IMR-90 (cell line): ENCODE results near the gene ID2. TPM values are rescaled to one million over a fixed set of nuclear protein-coding genes. Genes with fewer than 3 reads are reported as not detected.
A peak's percentile ranks its signal among the peaks of the same experiment; 100 is the strongest.

Source experiments
- ATAC-seq: fragments of 200-7000 bp; cut with Tn5 transposase; 2 replicates; pipeline ENCODE4 v1.9.1; 2020; ENCODE audit warnings: low read depth, mild to moderate bottlenecking, moderate library complexity
- BruUV-seq: library from RNA; stranded (reverse); fragments of 400-500 nt; replicated peaks from 2 replicates; lab custom pipeline; 2021; lab: Mats Ljungman, UMichigan
- CTCF ChIA-PET: fragments of 300-600 bp; formaldehyde crosslinking; extraction: SDS; loops from one replicate; lab custom pipeline; 2021; ENCODE audit warnings: antibody characterized with exemption; lab: Yijun Ruan, JAX
- POLR2A ChIA-PET: fragments of 300-600 bp; sonication (Branson Sonifier 250); formaldehyde crosslinking; loops from one replicate; lab custom pipeline; 2022; ENCODE audit warnings: antibody characterized with exemption; ENCODE audit not compliant: unreplicated experiment; lab: Charles Lee
- DNase-seq: peaks from one replicate; pipeline ENCODE4 v3.0.0; 2013
- H2AFZ ChIP-seq: replicated peaks from 2 replicates; pipeline ENCODE3; 2013; ENCODE audit warnings: low read length, mild to moderate bottlenecking; ENCODE audit not compliant: poor library complexity
- H2AK5ac ChIP-seq: 2 replicates; pipeline ENCODE4 v1.6.1; 2013; ENCODE audit warnings: low read depth, low read length, inconsistent platforms
- H2AK9ac ChIP-seq: replicated peaks from 2 replicates; pipeline ENCODE3; 2013; ENCODE audit warnings: mild to moderate bottlenecking, low read depth, low read length, moderate library complexity; ENCODE audit not compliant: poor library complexity
- H2BK120ac ChIP-seq: 2 replicates; pipeline ENCODE4 v1.6.1; 2013; ENCODE audit warnings: low read depth, low read length, inconsistent platforms
- H2BK15ac ChIP-seq: 3 replicates; pipeline ENCODE4 v1.6.1; 2013; ENCODE audit warnings: low read depth, low read length, inconsistent platforms
- H2BK20ac ChIP-seq: 2 replicates; pipeline ENCODE4 v1.6.1; 2013; ENCODE audit warnings: low read depth, mild to moderate bottlenecking, inconsistent platforms, low read length, moderate library complexity
- H2BK5ac ChIP-seq: 2 replicates; pipeline ENCODE4 v1.6.1; 2013; ENCODE audit warnings: mild to moderate bottlenecking, low read depth, low read length, inconsistent platforms; ENCODE audit not compliant: poor library complexity, severe bottlenecking
- H3K14ac ChIP-seq: replicated peaks from 2 replicates; pipeline ENCODE4 v1.6.1; 2013; ENCODE audit warnings: low read depth, low read length, inconsistent platforms
- H3K18ac ChIP-seq: 2 replicates; pipeline ENCODE4 v1.6.1; 2013; ENCODE audit warnings: low read depth, low read length, control low read depth
- H3K23ac ChIP-seq: 2 replicates; pipeline ENCODE4 v1.6.1; 2013; ENCODE audit warnings: low read depth, low read length, inconsistent platforms
- H3K27ac ChIP-seq: 2 replicates; pipeline ENCODE4 v1.5.1; 2013; ENCODE audit warnings: mild to moderate bottlenecking, control low read depth, low read length; ENCODE audit not compliant: insufficient read depth
- H3K27me3 ChIP-seq: 2 replicates; pipeline ENCODE4 v1.6.1; 2013; ENCODE audit warnings: low read length; ENCODE audit not compliant: control insufficient read depth, insufficient read depth
- H3K36me3 ChIP-seq: 2 replicates; pipeline ENCODE4 v1.6.1; 2013; ENCODE audit warnings: low read length, mixed read lengths; ENCODE audit not compliant: control insufficient read depth, insufficient read depth
- H3K4ac ChIP-seq: 2 replicates; pipeline ENCODE4 v1.6.1; 2013; ENCODE audit warnings: low read depth, low read length, inconsistent platforms
- H3K4me1 ChIP-seq: 2 replicates; pipeline ENCODE4 v1.6.1; 2013; ENCODE audit warnings: low read length, mixed read lengths; ENCODE audit not compliant: control insufficient read depth, insufficient read depth
- H3K4me2 ChIP-seq: 2 replicates; pipeline ENCODE4 v1.6.1; 2013; ENCODE audit warnings: low read depth, mild to moderate bottlenecking, control low read depth, low read length, moderate library complexity
- H3K4me3 ChIP-seq: 2 replicates; pipeline ENCODE4 v1.5.1; 2013; ENCODE audit warnings: low read depth, mild to moderate bottlenecking, control low read depth, low read length, moderate library complexity; ENCODE audit not compliant: insufficient read depth
- H3K56ac ChIP-seq: 2 replicates; pipeline ENCODE4 v1.6.1; 2013; ENCODE audit warnings: low read length, inconsistent platforms; ENCODE audit not compliant: insufficient read depth; ENCODE audit errors: extremely low read depth
- H3K79me1 ChIP-seq, 2 experiments: 2 replicates each; pipeline ENCODE4 v1.6.1; 2013; ENCODE audit warnings: low read length in 2 of 2, inconsistent platforms in 1 of 2, low read depth in 1 of 2
- H3K9ac ChIP-seq: 2 replicates; pipeline ENCODE4 v1.6.1; 2013; ENCODE audit warnings: low read depth, low read length, control low read depth
- H3K9me1 ChIP-seq: 2 replicates; pipeline ENCODE4 v1.6.1; 2013; ENCODE audit warnings: low read length, inconsistent platforms; ENCODE audit not compliant: insufficient read depth
- H3K9me3 ChIP-seq: 2 replicates; pipeline ENCODE4 v1.6.1; 2013; ENCODE audit warnings: low read length; ENCODE audit not compliant: control insufficient read depth, insufficient read depth
- H4K20me1 ChIP-seq: 2 replicates; pipeline ENCODE4 v1.6.1; 2013; ENCODE audit warnings: low read length, inconsistent platforms; ENCODE audit not compliant: insufficient read depth
- H4K5ac ChIP-seq: 2 replicates; pipeline ENCODE4 v1.6.1; 2013; ENCODE audit warnings: mild to moderate bottlenecking, low read depth, low read length, control low read depth
- H4K8ac ChIP-seq, 2 experiments: 2 replicates each; pipeline ENCODE4 v1.6.1; 2013; ENCODE audit warnings: low read depth in 2 of 2, low read length in 2 of 2, control low read depth in 1 of 2, inconsistent platforms in 1 of 2
- H4K91ac ChIP-seq: 2 replicates; pipeline ENCODE4 v1.6.1; 2013; ENCODE audit warnings: low read depth, low read length, inconsistent platforms; ENCODE audit not compliant: insufficient read depth
- BHLHE40 ChIP-seq: fragments of 150-350 bp; IDR thresholded peaks from 2 replicates; pipeline ENCODE4 v1.6.1; 2016; ENCODE audit warnings: mild to moderate bottlenecking, low read depth, low read length
- CEBPB ChIP-seq: IDR thresholded peaks from 2 replicates; pipeline ENCODE4 v1.6.1; 2012; ENCODE audit warnings: low read depth, low read length, improper control_type of control experiment
- CHD1 ChIP-seq: IDR thresholded peaks from 2 replicates; pipeline ENCODE4 v1.6.1; 2012; ENCODE audit warnings: low read depth, low read length, improper control_type of control experiment
- ELK1 ChIP-seq: fragments of 150-350 bp; IDR thresholded peaks from 2 replicates; pipeline ENCODE4 v1.6.1; 2016; ENCODE audit warnings: low read depth, mild to moderate bottlenecking, low read length, moderate library complexity, borderline replicate concordance
- FOS ChIP-seq: fragments of 150-350 bp; IDR thresholded peaks from 2 replicates; pipeline ENCODE4 v1.6.1; 2016; ENCODE audit warnings: low read depth, low read length
- MAFK ChIP-seq: IDR thresholded peaks from 2 replicates; pipeline ENCODE4 v1.6.1; 2012; ENCODE audit warnings: low read depth, low read length, improper control_type of control experiment
- MAZ ChIP-seq: IDR thresholded peaks from 2 replicates; pipeline ENCODE4 v1.6.1; 2012; ENCODE audit warnings: low read depth, mild to moderate bottlenecking, low read length, improper control_type of control experiment, moderate library complexity, borderline replicate concordance
- MXI1 ChIP-seq: IDR thresholded peaks from 2 replicates; pipeline ENCODE4 v1.6.1; 2012; ENCODE audit warnings: low read depth, mild to moderate bottlenecking, low read length, moderate library complexity, borderline replicate concordance
- NFE2L2 ChIP-seq: fragments of 150-350 bp; IDR thresholded peaks from 2 replicates; pipeline ENCODE4 v1.6.1; 2016; ENCODE audit warnings: low read depth, mild to moderate bottlenecking, low read length
- POLR2A ChIP-seq: IDR thresholded peaks from 2 replicates; pipeline ENCODE4 v1.6.1; 2012; ENCODE audit warnings: mild to moderate bottlenecking, low read depth, low read length
- RAD21 ChIP-seq: IDR thresholded peaks from 2 replicates; pipeline ENCODE4 v1.6.1; 2012; ENCODE audit warnings: low read length, improper control_type of control experiment
- RCOR1 ChIP-seq: IDR thresholded peaks from 2 replicates; pipeline ENCODE4 v1.6.1; 2012; ENCODE audit warnings: mild to moderate bottlenecking, low read length, improper control_type of control experiment; ENCODE audit not compliant: insufficient replicate concordance
- SMC3 ChIP-seq: fragments of 150-350 bp; IDR thresholded peaks from 2 replicates; pipeline ENCODE4 v1.6.1; 2016; ENCODE audit warnings: low read depth, mild to moderate bottlenecking, antibody characterized with exemption, low read length, moderate library complexity
- WGBS, 2 experiments: methylation state at CpG; one replicate each; pipeline versions ENCODE4 v1.1.5 to v1.1.7; 2013; ENCODE audit warnings: missing lambda C conversion rate in 2 of 2; ENCODE audit not compliant: insufficient read length in 1 of 2; ENCODE audit errors: extremely low coverage in 2 of 2; 5-methylcytosine and 5-hydroxymethylcytosine counted together
- dilution Hi-C: fragments of 300-500 bp; cut with HindIII; formaldehyde crosslinking; loops from one replicate; pipeline ENCODE4 v1.14.3; 2018; ENCODE audit warnings: low sequenced_read_pairs; ENCODE audit not compliant: unreplicated experiment
- in situ Hi-C: fragments of 300-500 bp; cut with MboI; formaldehyde crosslinking; loops from 3 replicates; pipeline ENCODE4 v1.14.3; 2019; ENCODE audit warnings: low sequenced_read_pairs, inconsistent platforms, mixed read lengths
- intact Hi-C: fragments of 100-400 bp; cut with micrococcal nuclease; formaldehyde crosslinking; loops from 2 replicates; pipeline ENCODE4 v1.10.0; 2022
- polyA plus RNA-seq, 3 experiments: library from polyadenylated mRNA; depleted of rRNA; stranded (reverse); fragments of >200 nt; gene quantifications; 2 replicates each; pipeline ENCODE4 v1.2.3, GENCODE V29; 2012; ENCODE audit warnings: low replicate concordance in 1 of 3
- total RNA-seq: library from RNA; depleted of rRNA; stranded (reverse); fragments of >200 nt; gene quantifications from 2 replicates; pipeline ENCODE4 v1.2.3, GENCODE V29; 2012
- TF ChIP-seq, protein P1 (sequence below): conservative IDR thresholded peaks from 2 replicates; pipeline ENCODE4 v1.5.1; 2012; ENCODE audit warnings: mild to moderate bottlenecking, low read depth, low read length, improper control_type of control experiment
- TF ChIP-seq, protein P2 (sequence below): fragments of 150-350 bp; IDR thresholded peaks from 2 replicates; pipeline ENCODE4 v1.6.1; 2017; ENCODE audit warnings: mild to moderate bottlenecking, antibody characterized with exemption, low read length, low read depth

ID2 gene
- total and polyA plus RNA-seq, 2 of the 4 experiments (the other 2 are of a cell fraction) = 264 to 389 TPM

DNA sequence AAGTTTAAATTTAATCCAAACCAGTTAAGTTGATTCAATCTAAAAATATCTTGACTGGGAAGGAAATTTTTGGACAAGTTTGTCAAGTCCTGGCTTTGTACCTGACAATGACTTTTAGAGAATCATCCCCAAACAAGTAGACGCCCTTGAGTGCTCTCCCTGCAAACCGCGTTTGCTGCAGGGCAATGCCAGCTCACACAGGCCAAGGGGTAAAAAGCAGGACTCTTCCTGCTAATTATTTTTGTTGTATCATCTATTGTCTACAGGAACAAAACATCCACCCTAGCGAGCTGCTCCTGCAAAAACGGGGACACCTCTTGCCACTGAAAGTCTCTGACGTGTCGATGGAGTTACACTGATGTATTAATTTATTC lies 10.9 kb downstream of the ID2 start:
- no peaks in the 10 kb centered on the region for H3K9me3 ChIP-seq
- no peak for TF ChIP-seq BHLHE40
- no peak for TF ChIP-seq FOS
- TF ChIP-seq, protein P1, sequence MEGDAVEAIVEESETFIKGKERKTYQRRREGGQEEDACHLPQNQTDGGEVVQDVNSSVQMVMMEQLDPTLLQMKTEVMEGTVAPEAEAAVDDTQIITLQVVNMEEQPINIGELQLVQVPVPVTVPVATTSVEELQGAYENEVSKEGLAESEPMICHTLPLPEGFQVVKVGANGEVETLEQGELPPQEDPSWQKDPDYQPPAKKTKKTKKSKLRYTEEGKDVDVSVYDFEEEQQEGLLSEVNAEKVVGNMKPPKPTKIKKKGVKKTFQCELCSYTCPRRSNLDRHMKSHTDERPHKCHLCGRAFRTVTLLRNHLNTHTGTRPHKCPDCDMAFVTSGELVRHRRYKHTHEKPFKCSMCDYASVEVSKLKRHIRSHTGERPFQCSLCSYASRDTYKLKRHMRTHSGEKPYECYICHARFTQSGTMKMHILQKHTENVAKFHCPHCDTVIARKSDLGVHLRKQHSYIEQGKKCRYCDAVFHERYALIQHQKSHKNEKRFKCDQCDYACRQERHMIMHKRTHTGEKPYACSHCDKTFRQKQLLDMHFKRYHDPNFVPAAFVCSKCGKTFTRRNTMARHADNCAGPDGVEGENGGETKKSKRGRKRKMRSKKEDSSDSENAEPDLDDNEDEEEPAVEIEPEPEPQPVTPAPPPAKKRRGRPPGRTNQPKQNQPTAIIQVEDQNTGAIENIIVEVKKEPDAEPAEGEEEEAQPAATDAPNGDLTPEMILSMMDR = no peak
- TF ChIP-seq, protein P2, sequence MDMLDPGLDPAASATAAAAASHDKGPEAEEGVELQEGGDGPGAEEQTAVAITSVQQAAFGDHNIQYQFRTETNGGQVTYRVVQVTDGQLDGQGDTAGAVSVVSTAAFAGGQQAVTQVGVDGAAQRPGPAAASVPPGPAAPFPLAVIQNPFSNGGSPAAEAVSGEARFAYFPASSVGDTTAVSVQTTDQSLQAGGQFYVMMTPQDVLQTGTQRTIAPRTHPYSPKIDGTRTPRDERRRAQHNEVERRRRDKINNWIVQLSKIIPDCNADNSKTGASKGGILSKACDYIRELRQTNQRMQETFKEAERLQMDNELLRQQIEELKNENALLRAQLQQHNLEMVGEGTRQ = no peak
- TF ChIP-seq MAZ = no peak
- TF ChIP-seq RCOR1 = no peak
- TF ChIP-seq POLR2A = no peak
- no peak for TF ChIP-seq SMC3
- no peak for TF ChIP-seq CHD1
- TF ChIP-seq NFE2L2 = no peak
- no peak for TF ChIP-seq MXI1
- no peak for TF ChIP-seq ELK1
- no peak for TF ChIP-seq RAD21
- TF ChIP-seq MAFK = no peak
- no peak for TF ChIP-seq CEBPB
- BruUV-seq = no TSS peak
- no peak overlapping the region for H2BK120ac ChIP-seq
- no peaks in the 10 kb centered on the region for H3K4me1 ChIP-seq
- no peak overlapping the region for H2AK9ac ChIP-seq
- no peak overlapping the region for H3K9ac ChIP-seq
- no peak overlapping the region for H3K4me3 ChIP-seq
- no peak overlapping the region for H3K27ac ChIP-seq
- 75% methylated on average over 2 of the region's 7 CpGs; no CpG with 5 or more reads in 1 of the 2 experiments for WGBS, 2 experiments
- no peaks in the 10 kb centered on the region for H3K36me3 ChIP-seq
- H3K56ac ChIP-seq = no peak overlapping the region
- no peak overlapping the region for H4K5ac ChIP-seq
- H3K14ac ChIP-seq = no peak overlapping the region
- H3K23ac ChIP-seq = no peak overlapping the region
- no peak overlapping the region for H2AK5ac ChIP-seq
- no peak overlapping the region for H2BK5ac ChIP-seq
- intact Hi-C loops = loop anchor here (1.0 kb wide), 1 partner anchor 69 kb away; no protein-coding TSS in a partner anchor
- no peaks in the 10 kb centered on the region for H3K9me1 ChIP-seq
- H3K4ac ChIP-seq = no peak overlapping the region
- ChIA-PET CTCF (interaction anchor here (0.8 to 1.0 kb wide), 2 partner anchors 66 to 87 kb away, joined by 3 read pairs; no protein-coding TSS in a partner anchor), POLR2A (no interaction called here)
- H4K91ac ChIP-seq = no peak overlapping the region
- H4K20me1 ChIP-seq = no peaks in the 10 kb centered on the region
- H2AFZ ChIP-seq = peak overlapping the region; percentile 86
- ATAC-seq (no peak), DNase-seq (no peak)
- H2BK20ac ChIP-seq = no peak overlapping the region
- no peak overlapping the region; the same call in 1 of the 2 replicates for H3K4me2 ChIP-seq
- H3K79me1 ChIP-seq = no peaks in the 10 kb centered on the region
- dilution Hi-C loops = no loop called here
- no peak overlapping the region for H4K8ac ChIP-seq
- no peak overlapping the region for H2BK15ac ChIP-seq
- H3K18ac ChIP-seq = no peak overlapping the region
- in situ Hi-C loops = loop anchor here (25.0 kb wide), 3 partner anchors 530 to 1580 kb away; no protein-coding TSS in a partner anchor
- peaks cover 4% of the 10 kb centered on the region; the same call in 1 of the 2 replicates for H3K27me3 ChIP-seq
